Bronchial epithelial cell (primary cell): ENCODE results near the gene CCDC78. TPM values are rescaled to one million over a fixed set of nuclear protein-coding genes. Genes with fewer than 3 reads are reported as not detected.
A peak's percentile ranks its signal among the peaks of the same experiment; 100 is the strongest.

ENCODE experiments used
- DNase-seq: peaks from one replicate; pipeline ENCODE4 v3.0.0-alpha.2; 2010; ENCODE audit warnings: low read depth
- FAIRE-seq: peaks from 2 replicates; lab custom pipeline; 2011; peaks lifted over from hg19 to GRCh38; lab: Jason Lieb, UNC
- H3K27me3 ChIP-seq: 2 replicates; pipeline ENCODE4 v1.5.1; 2011; ENCODE audit warnings: low read length; ENCODE audit not compliant: control insufficient read depth, insufficient read depth
- H3K36me3 ChIP-seq: 2 replicates; pipeline ENCODE4 v1.5.1; 2011; ENCODE audit warnings: low read length; ENCODE audit not compliant: control insufficient read depth, insufficient read depth
- H3K4me3 ChIP-seq: 2 replicates; pipeline ENCODE4 v1.5.1; 2011; ENCODE audit warnings: mild to moderate bottlenecking, low read depth, low read length, control low read depth
- total RNA-seq: library from RNA; depleted of rRNA; stranded (reverse); fragments of >200 nt; gene quantifications from 2 replicates; pipeline ENCODE4 v1.2.1, GENCODE V29; 2014
- TF ChIP-seq, protein P1 (sequence below): IDR thresholded peaks from 2 replicates; pipeline ENCODE4 v1.5.1; 2011; ENCODE audit warnings: mild to moderate bottlenecking, moderate library complexity, low read length, control low read depth, inconsistent platforms; ENCODE audit not compliant: insufficient read depth, severe bottlenecking

The CCDC78 gene
- total RNA-seq, 1 donor from 2014 or later: 1.6 TPM

DNA sequence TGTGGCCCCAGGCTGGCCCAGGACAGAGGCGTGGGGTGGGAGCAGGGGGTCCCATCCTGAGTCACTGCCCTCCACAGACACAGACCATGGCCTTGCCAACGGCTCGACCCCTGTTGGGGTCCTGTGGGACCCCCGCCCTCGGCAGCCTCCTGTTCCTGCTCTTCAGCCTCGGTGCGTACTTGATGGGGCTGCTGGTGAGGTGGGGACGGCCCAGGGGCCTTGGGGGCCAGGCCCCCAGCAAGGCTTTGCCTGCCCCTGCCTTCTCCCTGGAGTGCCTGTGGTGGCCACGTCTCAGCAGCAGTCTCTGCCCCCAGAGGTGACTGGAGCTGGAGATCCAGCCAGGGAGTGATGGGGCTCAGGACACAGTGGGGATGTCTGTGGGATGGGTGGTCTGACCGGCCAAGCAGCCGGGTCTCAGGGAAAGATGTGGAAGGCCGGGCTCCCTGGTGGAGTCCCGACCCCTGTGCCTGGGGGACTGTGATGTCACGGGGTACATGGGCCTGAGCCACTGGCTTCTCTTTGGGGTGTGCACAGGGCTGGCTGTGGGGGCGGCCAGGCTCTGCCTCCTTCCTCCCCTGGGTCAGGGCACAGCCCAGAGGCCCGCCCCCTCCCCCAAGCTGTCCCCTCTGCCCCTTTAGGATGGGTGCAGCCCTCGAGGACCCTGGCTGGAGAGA, 36.5 kb upstream of the CCDC78 start:
- FAIRE-seq (no peak), DNase-seq (no peak)
- TF ChIP-seq, protein P1, sequence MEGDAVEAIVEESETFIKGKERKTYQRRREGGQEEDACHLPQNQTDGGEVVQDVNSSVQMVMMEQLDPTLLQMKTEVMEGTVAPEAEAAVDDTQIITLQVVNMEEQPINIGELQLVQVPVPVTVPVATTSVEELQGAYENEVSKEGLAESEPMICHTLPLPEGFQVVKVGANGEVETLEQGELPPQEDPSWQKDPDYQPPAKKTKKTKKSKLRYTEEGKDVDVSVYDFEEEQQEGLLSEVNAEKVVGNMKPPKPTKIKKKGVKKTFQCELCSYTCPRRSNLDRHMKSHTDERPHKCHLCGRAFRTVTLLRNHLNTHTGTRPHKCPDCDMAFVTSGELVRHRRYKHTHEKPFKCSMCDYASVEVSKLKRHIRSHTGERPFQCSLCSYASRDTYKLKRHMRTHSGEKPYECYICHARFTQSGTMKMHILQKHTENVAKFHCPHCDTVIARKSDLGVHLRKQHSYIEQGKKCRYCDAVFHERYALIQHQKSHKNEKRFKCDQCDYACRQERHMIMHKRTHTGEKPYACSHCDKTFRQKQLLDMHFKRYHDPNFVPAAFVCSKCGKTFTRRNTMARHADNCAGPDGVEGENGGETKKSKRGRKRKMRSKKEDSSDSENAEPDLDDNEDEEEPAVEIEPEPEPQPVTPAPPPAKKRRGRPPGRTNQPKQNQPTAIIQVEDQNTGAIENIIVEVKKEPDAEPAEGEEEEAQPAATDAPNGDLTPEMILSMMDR: no peak
- no peaks in the 10 kb centered on the region for H3K27me3 ChIP-seq
- H3K36me3 ChIP-seq: no peaks in the 10 kb centered on the region
- no peak overlapping the region for H3K4me3 ChIP-seq

DNA sequence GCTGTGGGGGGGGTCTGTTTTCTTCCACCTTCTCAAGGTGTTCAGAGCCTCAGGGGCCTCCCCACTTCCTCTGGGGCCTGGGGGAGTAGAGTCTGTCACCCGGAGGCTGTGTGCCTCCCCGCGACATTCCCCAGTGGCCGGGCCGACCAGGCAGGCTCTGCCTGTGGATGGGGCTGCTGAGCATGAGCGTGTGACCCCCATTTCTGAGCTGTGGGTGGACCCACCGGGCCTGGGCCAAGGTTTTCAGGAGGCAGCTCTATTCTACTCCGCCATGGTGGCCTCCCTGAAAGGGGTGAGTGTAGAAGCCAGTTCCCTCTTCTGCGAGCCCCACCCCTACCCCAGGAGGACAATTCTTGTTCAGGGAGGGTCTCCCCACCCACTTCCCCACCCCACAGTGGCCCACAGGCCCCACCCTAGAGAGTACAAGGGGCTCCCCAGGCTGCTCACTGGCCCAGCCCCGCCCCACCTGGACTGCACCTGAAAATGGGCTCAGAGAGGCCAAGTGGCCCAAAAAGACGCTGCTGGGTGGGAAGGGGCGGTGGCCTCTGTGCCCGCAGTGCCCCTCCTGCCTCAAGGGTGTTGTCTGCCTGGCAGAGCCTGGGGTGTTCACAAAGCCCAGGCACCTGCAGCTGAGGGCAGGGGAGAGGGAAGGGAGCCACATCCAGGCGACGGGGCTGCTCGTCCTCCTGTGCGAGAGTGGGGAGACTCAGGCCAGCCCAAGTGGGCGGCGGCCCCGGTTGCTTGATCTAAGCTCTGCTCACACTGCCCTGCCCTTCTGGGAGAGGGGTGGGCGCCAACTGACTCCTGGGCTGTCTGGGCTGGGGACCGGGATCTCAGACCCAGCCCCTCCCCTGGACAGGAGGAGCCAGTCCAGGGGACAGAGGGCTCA, 35.6 kb upstream of the CCDC78 start:
- no peak overlapping the region for H3K4me3 ChIP-seq
- FAIRE-seq (no peak), DNase-seq (no peak)
- H3K36me3 ChIP-seq: no peaks in the 10 kb centered on the region
- no peaks in the 10 kb centered on the region for H3K27me3 ChIP-seq
- TF ChIP-seq, protein P1: no peak

DNA sequence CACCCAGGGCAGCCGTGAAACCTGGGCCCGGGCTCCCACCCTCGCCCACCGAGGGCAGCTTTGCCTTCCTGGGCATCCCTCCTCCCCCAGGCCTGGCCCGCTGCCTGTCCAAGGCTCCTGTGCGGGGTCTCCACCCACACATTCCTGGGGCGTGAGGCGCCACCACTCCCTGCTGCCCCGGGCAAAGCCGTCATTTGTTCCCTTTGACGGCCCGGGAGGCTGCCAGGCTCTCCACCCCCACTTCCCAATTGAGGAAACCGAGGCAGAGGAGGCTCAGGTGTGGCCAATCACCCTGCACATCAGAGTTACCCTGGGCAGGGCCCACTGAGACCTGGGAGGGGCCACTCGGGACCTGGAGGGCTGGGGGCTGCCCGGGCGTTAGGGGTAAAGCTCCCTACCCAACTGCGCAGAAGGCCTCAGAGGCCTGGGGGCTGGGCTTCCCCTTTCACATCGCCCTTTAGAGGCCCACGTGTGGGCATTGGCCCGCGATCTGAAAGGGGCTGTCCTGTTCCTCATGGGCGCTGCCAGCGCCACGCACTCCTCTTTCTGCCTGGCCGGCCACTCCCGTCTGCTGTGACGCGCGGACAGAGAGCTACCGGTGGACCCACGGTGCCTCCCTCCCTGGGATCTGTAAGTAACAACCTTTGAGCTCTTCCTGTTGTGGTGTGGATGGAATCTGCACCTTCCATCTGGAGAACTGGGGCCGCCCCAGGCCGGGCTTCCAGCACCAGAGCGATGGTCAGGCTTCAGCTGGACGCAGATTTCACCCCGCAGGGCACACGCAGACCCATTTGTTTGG, 34.5 kb upstream of the CCDC78 start, which contains the start of gene MSLN:
TSS of gene MSLN (plus strand) at position 190 of the 799 bp plus-strand sequence. CDS start 1,947 bp downstream, outside the sequence.
- FAIRE-seq (no peak), DNase-seq (peak; percentile 59)
- Histone ChIP-seq H3K4me3 (no peak within 1 kb of the TSS), H3K36me3 (no peaks in the 10 kb centered on the region), H3K27me3 (no peaks in the 10 kb centered on the region)
- TF ChIP-seq, protein P1: no peak

DNA sequence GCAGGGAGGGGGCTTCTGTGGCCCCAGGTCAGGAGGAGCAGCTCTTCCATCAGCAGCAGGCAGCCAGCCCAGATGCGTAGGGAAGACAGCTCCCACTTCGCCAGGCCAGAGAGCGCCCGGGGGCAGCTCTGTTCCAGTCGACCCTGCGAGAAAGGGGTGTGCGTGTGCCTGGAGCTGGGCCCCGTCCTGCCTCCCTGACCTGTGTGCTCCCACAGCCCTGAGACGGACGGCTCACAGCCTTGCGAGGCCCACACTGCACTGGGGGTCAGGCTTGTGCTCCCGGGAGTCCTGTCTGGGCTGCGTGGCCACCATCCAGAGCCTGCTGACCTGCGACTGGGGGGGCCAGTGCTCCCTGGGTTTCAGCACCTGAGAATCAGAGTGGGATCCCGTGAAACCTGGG, 33.8 kb upstream of the CCDC78 start:
- FAIRE-seq (no peak), DNase-seq (no peak)
- TF ChIP-seq, protein P1: no peak
- no peaks in the 10 kb centered on the region for H3K36me3 ChIP-seq
- no peaks in the 10 kb centered on the region for H3K27me3 ChIP-seq
- no peak overlapping the region for H3K4me3 ChIP-seq

DNA sequence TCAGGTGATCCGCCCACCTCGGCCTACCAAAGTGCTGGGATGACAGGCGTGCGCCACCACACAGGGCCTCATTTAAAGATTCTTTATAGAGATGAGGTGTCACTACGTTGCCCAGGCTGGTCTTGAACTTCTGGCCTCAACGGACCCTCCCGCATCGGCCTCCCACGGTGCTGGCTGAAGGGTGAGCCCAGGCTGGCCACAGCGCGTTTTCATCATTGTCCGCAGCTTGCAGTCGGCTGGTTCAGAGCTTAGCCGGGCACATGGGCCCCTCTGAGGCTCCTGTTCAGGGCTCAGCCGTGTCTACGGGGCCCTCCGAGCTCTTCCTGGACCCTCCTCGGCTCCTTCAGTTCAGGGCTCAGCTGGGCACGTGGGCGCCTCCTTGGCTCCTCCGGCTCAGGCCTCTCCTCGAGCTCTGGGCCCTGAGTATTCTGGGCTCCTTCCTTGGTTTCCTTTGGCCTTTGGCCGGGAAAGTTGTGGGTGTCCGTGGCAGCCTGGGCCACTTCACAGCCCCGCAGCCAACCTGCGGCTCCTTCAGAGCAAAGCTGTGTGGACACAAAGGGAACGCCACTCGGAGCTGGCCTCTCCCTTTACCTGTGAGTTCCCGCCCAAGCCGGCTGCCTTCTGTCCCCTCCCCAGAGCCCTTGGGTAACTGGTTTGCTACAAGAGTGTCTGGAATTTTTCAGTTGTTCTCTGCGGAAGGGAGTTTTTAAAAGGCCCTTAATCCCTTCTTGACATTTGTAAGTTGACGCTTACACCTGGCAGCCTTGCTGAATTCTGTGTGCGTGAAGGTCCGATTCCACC, 33.1 kb upstream of the CCDC78 start:
- Histone ChIP-seq H3K27me3 (no peaks in the 10 kb centered on the region), H3K36me3 (no peaks in the 10 kb centered on the region), H3K4me3 (no peak overlapping the region)
- TF ChIP-seq, protein P1: no peak
- no peak for FAIRE-seq
- DNase-seq: peak; percentile 12
